Neuronal stem cell (in vitro differentiated cells): ENCODE data around the gene ADORA3.

Source experiments
- DNase-seq: peaks from one replicate; pipeline ENCODE4 v3.0.0-alpha.2; 2013; ENCODE audit warnings: low spot score
- H2AFZ ChIP-seq: one replicate; pipeline ENCODE4 v1.6.1; 2013; ENCODE audit warnings: mild to moderate bottlenecking, low read length, inconsistent platforms
- H2AK5ac ChIP-seq: 2 replicates; pipeline ENCODE4 v1.6.1; 2013; ENCODE audit warnings: low read depth, mild to moderate bottlenecking, inconsistent platforms, low read length, moderate library complexity, mixed read lengths
- H2BK120ac ChIP-seq: 2 replicates; pipeline ENCODE4 v1.6.1; 2013; ENCODE audit warnings: low read depth, mild to moderate bottlenecking, inconsistent platforms, low read length, moderate library complexity, mixed read lengths
- H2BK12ac ChIP-seq: one replicate; pipeline ENCODE4 v1.6.1; 2013; ENCODE audit warnings: low read length, inconsistent platforms
- H2BK15ac ChIP-seq: 2 replicates; pipeline ENCODE4 v1.6.1; 2013; ENCODE audit warnings: mild to moderate bottlenecking, low read length, inconsistent platforms, mixed read lengths
- H2BK5ac ChIP-seq: one replicate; pipeline ENCODE4 v1.6.1; 2013; ENCODE audit warnings: inconsistent platforms, mild to moderate bottlenecking, low read length, moderate library complexity
- H3K14ac ChIP-seq: one replicate; pipeline ENCODE4 v1.6.1; 2013; ENCODE audit warnings: low read length, inconsistent platforms
- H3K18ac ChIP-seq: 2 replicates; pipeline ENCODE4 v1.6.1; 2013; ENCODE audit warnings: low read length, inconsistent platforms
- H3K23ac ChIP-seq: 2 replicates; pipeline ENCODE4 v1.6.1; 2013; ENCODE audit warnings: low read depth, mild to moderate bottlenecking, mixed read lengths, low read length, inconsistent platforms; ENCODE audit not compliant: poor library complexity
- H3K27ac ChIP-seq: replicated peaks from 3 replicates; pipeline ENCODE4 v1.5.1; 2013; ENCODE audit warnings: low read length, inconsistent platforms
- H3K27me3 ChIP-seq, 3 experiments: 2 replicates each; pipeline ENCODE4 v1.6.1; 2013; ENCODE audit warnings: low read length in 3 of 3, mild to moderate bottlenecking in 2 of 3, inconsistent platforms in 1 of 3, low read depth in 1 of 3, mixed read lengths in 1 of 3, moderate library complexity in 1 of 3; ENCODE audit not compliant: control insufficient read depth in 3 of 3, insufficient read depth in 3 of 3
- H3K36me3 ChIP-seq, 2 donors: replicated peaks in 1 of 2; 2 replicates each; pipeline ENCODE4 v1.6.1; 2013; ENCODE audit warnings: low read length in 2 of 2; ENCODE audit not compliant: control insufficient read depth in 2 of 2, insufficient read depth in 2 of 2
- H3K4ac ChIP-seq: 2 replicates; pipeline ENCODE4 v1.6.1; 2013; ENCODE audit warnings: inconsistent platforms, mild to moderate bottlenecking, low read length, moderate library complexity
- H3K4me1 ChIP-seq, 2 donors: 1 replicate in 1 of 2; 2 replicates in 1 of 2; pipeline ENCODE4 v1.6.1; 2013; ENCODE audit warnings: low read length in 2 of 2, low read depth in 1 of 2; ENCODE audit not compliant: control insufficient read depth in 2 of 2, insufficient read depth in 1 of 2
- H3K4me2 ChIP-seq: one replicate; pipeline ENCODE4 v1.6.1; 2013; ENCODE audit warnings: mild to moderate bottlenecking, low read length, inconsistent platforms; ENCODE audit not compliant: insufficient read depth, poor library complexity, severe bottlenecking
- H3K4me3 ChIP-seq, 2 donors: 2 replicates each; pipeline ENCODE4 v1.5.1; 2013; ENCODE audit warnings: low read length in 2 of 2, mild to moderate bottlenecking in 2 of 2, inconsistent platforms in 1 of 2, moderate library complexity in 1 of 2
- H3K79me1 ChIP-seq: one replicate; pipeline ENCODE4 v1.6.1; 2013; ENCODE audit warnings: low read depth, mild to moderate bottlenecking, inconsistent platforms, low read length, moderate library complexity
- H3K9ac ChIP-seq: one replicate; pipeline ENCODE4 v1.6.1; 2013; ENCODE audit warnings: mild to moderate bottlenecking, low read depth, low read length, inconsistent platforms; ENCODE audit not compliant: poor library complexity
- H3K9me3 ChIP-seq, 2 donors: replicated peaks in 1 of 2; 2 replicates each; pipeline versions ENCODE3 to v1.6.1; 2013; ENCODE audit warnings: low read length in 2 of 2, mild to moderate bottlenecking in 2 of 2, inconsistent platforms in 1 of 2, low read depth in 1 of 2, mixed read lengths in 1 of 2, moderate library complexity in 1 of 2; ENCODE audit not compliant: control insufficient read depth in 2 of 2, insufficient read depth in 1 of 2
- H4K8ac ChIP-seq: one replicate; pipeline ENCODE4 v1.6.1; 2013; ENCODE audit warnings: low read depth, mild to moderate bottlenecking, inconsistent platforms, low read length, moderate library complexity
- H4K91ac ChIP-seq: one replicate; pipeline ENCODE4 v1.6.1; 2013; ENCODE audit warnings: low read length, low read depth, mild to moderate bottlenecking, inconsistent platforms; ENCODE audit not compliant: poor library complexity
- WGBS, 2 donors: extraction: QIAGEN DNeasy Blood & Tissue Kit; methylation state at CpG; one replicate each; pipeline ENCODE4 v1.1.7; 2013; ENCODE audit warnings: missing lambda C conversion rate in 2 of 2, mixed read lengths in 1 of 2; ENCODE audit not compliant: insufficient read length in 2 of 2, insufficient replicate concordance in 1 of 2; ENCODE audit errors: extremely low coverage in 2 of 2; 5-methylcytosine and 5-hydroxymethylcytosine counted together

Gene ADORA3

GRCh38 chr1:111455642-111456031, 47.8 kb downstream of the ADORA3 start:
- Histone ChIP-seq H3K27me3 (no peaks in the 10 kb centered on the region), H3K36me3 (peaks cover 16 to 94% of the 10 kb centered on the region in 2 donors), H2BK5ac (no peak overlapping the region), H3K14ac (no peak overlapping the region), H4K91ac (no peak overlapping the region), H2BK120ac (no peak overlapping the region), H2AFZ (no peak overlapping the region), H2AK5ac (no peak overlapping the region), H3K79me1 (no peaks in the 10 kb centered on the region), H2BK15ac (no peak overlapping the region), H3K4me1 (no peaks in the 10 kb centered on the region), H3K27ac (no peak overlapping the region), H3K23ac (no peak overlapping the region), H4K8ac (no peak overlapping the region), H3K4me3 (no peak overlapping the region), H3K18ac (no peak overlapping the region), H2BK12ac (no peak overlapping the region), H3K9ac (no peak overlapping the region), H3K4ac (no peak overlapping the region), H3K9me3 (no peaks in the 10 kb centered on the region), H3K4me2 (no peak overlapping the region)
- DNase-seq, result no peak
- WGBS, 2 donors, result no CpG with 5 or more reads among the region's 3 CpGs

DNA sequence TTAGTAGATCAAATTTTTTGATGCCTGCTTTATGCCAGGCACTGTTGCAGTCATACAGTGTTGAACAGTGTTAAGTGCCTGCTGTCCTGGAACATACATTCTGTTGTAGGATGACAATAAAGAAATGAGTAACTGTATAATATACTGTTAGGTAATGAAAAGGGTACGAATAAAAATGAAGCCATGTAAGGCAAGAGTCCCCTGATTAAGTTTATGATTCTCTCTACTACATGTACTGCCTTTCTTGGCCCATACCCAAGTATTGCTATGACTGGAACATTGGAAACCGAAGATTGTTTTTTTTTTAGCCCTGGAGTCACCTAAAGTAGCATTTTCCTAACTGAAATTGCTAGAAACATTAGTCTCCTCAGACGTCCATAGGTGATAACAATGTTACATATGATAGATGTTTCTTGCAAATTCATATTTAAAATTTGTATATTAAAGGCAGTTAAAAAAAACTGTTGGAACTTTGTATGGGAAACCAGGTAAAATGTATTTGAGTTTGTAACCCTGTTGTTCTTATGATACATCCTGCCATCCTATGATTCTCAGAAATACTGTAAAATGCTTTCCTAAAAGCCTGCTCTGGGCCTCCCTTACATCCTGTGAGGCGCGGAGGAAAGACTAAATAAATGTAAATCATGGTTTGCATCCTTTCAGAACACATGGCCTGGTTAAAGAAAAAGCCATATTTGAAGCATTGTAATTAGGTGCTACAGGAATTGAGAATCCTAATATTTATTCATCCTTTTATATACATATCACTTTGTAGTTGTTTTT, 48.4 kb downstream of the ADORA3 start:
- no peaks in the 10 kb centered on the region for H3K79me1 ChIP-seq
- H2BK120ac ChIP-seq, result no peak overlapping the region
- H4K8ac ChIP-seq, result no peak overlapping the region
- H3K23ac ChIP-seq, result no peak overlapping the region
- DNase-seq, result no peak
- H2BK5ac ChIP-seq, result no peak overlapping the region
- no CpG with 5 or more reads among the region's 5 CpGs for WGBS, 2 donors
- H3K9me3 ChIP-seq, result no peaks in the 10 kb centered on the region
- H3K4ac ChIP-seq, result no peak overlapping the region
- no peak overlapping the region for H3K9ac ChIP-seq
- no peak overlapping the region for H4K91ac ChIP-seq
- H3K27ac ChIP-seq, result no peak overlapping the region
- H2AK5ac ChIP-seq, result no peak overlapping the region
- H3K27me3 ChIP-seq, result no peaks in the 10 kb centered on the region
- H3K4me2 ChIP-seq, result no peak overlapping the region
- no peak overlapping the region for H3K18ac ChIP-seq
- H2BK15ac ChIP-seq, result no peak overlapping the region
- H3K36me3 ChIP-seq, result peaks cover 16 to 89% of the 10 kb centered on the region in 2 donors
- no peak overlapping the region for H2BK12ac ChIP-seq
- no peak overlapping the region for H3K4me3 ChIP-seq
- peaks cover 2 to 3% of the 10 kb centered on the region in 2 donors for H3K4me1 ChIP-seq
- no peak overlapping the region for H2AFZ ChIP-seq
- no peak overlapping the region for H3K14ac ChIP-seq

- peaks cover 14 to 76% of the 10 kb centered on the region in 2 donors for H3K36me3 ChIP-seq
- no peak overlapping the region for H2BK15ac ChIP-seq
- H3K4me1 ChIP-seq, result peaks cover 3 to 4% of the 10 kb centered on the region in 2 donors
- no peak overlapping the region for H4K91ac ChIP-seq
- H3K4ac ChIP-seq, result no peak overlapping the region
- no peak overlapping the region for H2BK5ac ChIP-seq
- H4K8ac ChIP-seq, result no peak overlapping the region
- H3K9ac ChIP-seq, result no peak overlapping the region
- H3K9me3 ChIP-seq, result no peaks in the 10 kb centered on the region
- H3K14ac ChIP-seq, result no peak overlapping the region
- H2BK12ac ChIP-seq, result no peak overlapping the region
- H3K27ac ChIP-seq, result no peak overlapping the region
- DNase-seq, result no peak
- no CpG with 5 or more reads among the region's 3 CpGs for WGBS, 2 donors
- no peak overlapping the region for H3K4me2 ChIP-seq
- H2AK5ac ChIP-seq, result no peak overlapping the region
- no peak overlapping the region for H3K23ac ChIP-seq
- H3K79me1 ChIP-seq, result peaks cover 2% of the 10 kb centered on the region
- no peak overlapping the region for H3K18ac ChIP-seq
- no peak overlapping the region for H2AFZ ChIP-seq
- H3K27me3 ChIP-seq, result no peaks in the 10 kb centered on the region
- no peak overlapping the region for H2BK120ac ChIP-seq
- H3K4me3 ChIP-seq, result no peak overlapping the region
Observed at GRCh38 chr1:111453706-111454105, 49.7 kb downstream of the ADORA3 start.

- H3K9ac ChIP-seq, result no peak overlapping the region
- peaks cover 11 to 65% of the 10 kb centered on the region in 2 donors for H3K36me3 ChIP-seq
- no peak overlapping the region for H3K14ac ChIP-seq
- no peak overlapping the region for H2BK12ac ChIP-seq
- H2BK15ac ChIP-seq, result no peak overlapping the region
- no peak overlapping the region for H3K18ac ChIP-seq
- no peak overlapping the region for H2AFZ ChIP-seq
- no peak overlapping the region for H3K4me3 ChIP-seq
- H4K8ac ChIP-seq, result no peak overlapping the region
- H3K4me1 ChIP-seq, result peaks cover 5% of the 10 kb centered on the region in 2 donors
- no peak overlapping the region for H3K23ac ChIP-seq
- H2BK5ac ChIP-seq, result no peak overlapping the region
- no peak overlapping the region for H2BK120ac ChIP-seq
- peaks cover 6% of the 10 kb centered on the region for H3K79me1 ChIP-seq
- no peak overlapping the region for H3K4ac ChIP-seq
- WGBS, 2 donors, result no CpG with 5 or more reads among the region's 3 CpGs
- H4K91ac ChIP-seq, result no peak overlapping the region
- H3K9me3 ChIP-seq, result no peaks in the 10 kb centered on the region
- H3K4me2 ChIP-seq, result no peak overlapping the region
- H3K27ac ChIP-seq, result no peak overlapping the region
- H2AK5ac ChIP-seq, result no peak overlapping the region
- no peak for DNase-seq
- no peaks in the 10 kb centered on the region for H3K27me3 ChIP-seq
Observed at GRCh38 chr1:111452581-111452980, 50.9 kb downstream of the ADORA3 start.
